Choroid plexus epithelial cell (primary cell): ENCODE measurements around the gene RMP24.

Experiments
- DNase-seq: peaks from one replicate; pipeline ENCODE4 v3.0.0-alpha.2; 2010; ENCODE audit warnings: low read depth
- H3K4me3 ChIP-seq: 2 replicates; pipeline ENCODE4 v1.5.1; 2011; ENCODE audit warnings: low read depth, mild to moderate bottlenecking, control low read depth, low read length, moderate library complexity
- TF ChIP-seq, protein P1 (sequence below): conservative IDR thresholded peaks from 2 replicates; pipeline ENCODE4 v1.5.1; 2011; ENCODE audit warnings: low read depth, mild to moderate bottlenecking, control low read depth, inconsistent platforms, low read length, moderate library complexity

RMP24 gene

DNA sequence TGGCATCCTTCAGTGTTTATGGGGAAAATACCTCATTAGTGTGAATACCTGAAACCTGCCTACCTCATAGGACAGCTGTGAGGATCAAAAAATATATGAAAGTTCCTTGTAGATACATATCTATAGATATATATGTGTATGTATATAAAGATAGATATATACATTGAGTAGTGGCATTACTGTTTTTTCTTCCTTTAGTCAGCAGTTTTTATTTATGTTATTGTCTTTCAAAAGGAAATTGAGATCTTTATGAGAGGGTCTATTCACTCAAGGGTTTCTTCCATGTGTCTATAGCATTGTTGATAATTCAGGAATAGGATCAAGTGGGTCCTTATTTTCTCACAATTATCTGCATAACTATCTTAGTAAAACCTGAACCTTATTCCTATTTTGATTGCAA lies 6.6 kb downstream of the RMP24 start:
- TF ChIP-seq, protein P1, sequence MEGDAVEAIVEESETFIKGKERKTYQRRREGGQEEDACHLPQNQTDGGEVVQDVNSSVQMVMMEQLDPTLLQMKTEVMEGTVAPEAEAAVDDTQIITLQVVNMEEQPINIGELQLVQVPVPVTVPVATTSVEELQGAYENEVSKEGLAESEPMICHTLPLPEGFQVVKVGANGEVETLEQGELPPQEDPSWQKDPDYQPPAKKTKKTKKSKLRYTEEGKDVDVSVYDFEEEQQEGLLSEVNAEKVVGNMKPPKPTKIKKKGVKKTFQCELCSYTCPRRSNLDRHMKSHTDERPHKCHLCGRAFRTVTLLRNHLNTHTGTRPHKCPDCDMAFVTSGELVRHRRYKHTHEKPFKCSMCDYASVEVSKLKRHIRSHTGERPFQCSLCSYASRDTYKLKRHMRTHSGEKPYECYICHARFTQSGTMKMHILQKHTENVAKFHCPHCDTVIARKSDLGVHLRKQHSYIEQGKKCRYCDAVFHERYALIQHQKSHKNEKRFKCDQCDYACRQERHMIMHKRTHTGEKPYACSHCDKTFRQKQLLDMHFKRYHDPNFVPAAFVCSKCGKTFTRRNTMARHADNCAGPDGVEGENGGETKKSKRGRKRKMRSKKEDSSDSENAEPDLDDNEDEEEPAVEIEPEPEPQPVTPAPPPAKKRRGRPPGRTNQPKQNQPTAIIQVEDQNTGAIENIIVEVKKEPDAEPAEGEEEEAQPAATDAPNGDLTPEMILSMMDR = no peak
- no peak overlapping the region for H3K4me3 ChIP-seq
- no peak for DNase-seq

DNA sequence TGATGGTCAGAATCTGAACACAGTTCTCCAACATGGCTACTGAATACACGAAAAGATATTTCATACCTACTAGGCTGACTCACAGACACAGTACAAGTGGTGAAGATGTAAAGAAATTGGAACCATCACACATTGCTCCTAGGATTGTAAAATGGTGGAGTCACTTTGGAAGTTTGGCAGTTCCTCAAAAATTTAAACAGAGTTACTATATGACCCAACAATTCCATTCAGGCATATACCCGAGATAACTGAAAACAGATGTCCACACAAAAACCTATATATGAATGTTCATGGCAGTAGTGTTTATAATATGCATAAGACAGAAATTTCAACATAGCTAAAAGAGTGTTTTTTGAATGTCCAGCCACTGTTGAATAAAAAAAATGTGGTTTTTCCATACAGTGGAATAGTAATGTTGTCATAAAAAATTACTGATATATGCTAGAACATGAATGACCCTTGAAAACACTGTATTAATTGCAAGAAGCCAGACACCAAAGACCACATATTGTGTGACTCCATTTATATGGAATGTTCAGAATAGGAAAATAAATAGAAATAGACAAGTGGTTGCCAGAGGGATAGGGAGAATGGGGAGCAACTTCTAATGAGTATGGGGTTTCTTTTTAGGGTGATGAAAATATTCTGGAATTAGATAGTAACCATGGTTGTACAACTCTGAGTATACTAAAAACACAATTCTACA lies 10.1 kb downstream of the RMP24 start:
- H3K4me3 ChIP-seq = no peak overlapping the region
- TF ChIP-seq, protein P1 = no peak
- DNase-seq = peak; percentile 28

DNA sequence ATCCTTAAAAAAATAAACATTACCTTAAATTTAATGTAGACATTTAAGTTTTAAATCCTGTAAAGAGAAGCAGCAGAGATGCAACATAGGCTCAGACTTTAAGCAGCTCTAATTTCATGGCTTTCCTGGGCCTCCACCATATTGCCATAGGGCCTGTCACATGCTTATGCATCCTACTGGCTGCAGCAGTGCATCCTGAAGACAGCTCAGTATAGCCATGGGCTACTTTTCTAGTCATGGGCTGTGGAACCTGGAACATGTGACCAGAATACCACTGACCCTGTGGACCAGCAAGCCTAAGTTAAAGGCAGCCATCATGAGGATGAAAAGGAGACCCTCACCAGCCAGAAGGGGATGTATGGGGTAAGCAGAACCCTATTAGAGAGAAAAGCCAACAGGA lies 10.7 kb downstream of the RMP24 start:
- TF ChIP-seq, protein P1 = no peak
- no peak for DNase-seq
- H3K4me3 ChIP-seq = no peak overlapping the region

GRCh38 chr18:35983818-35984217 lies 11.3 kb downstream of the RMP24 start:
- DNase-seq = peak; percentile 16
- TF ChIP-seq, protein P1 = no peak
- H3K4me3 ChIP-seq = no peak overlapping the region

- DNase-seq = no peak
- H3K4me3 ChIP-seq = no peak overlapping the region
- TF ChIP-seq, protein P1 = no peak
Observed at GRCh38 chr18:35991696-35992095, 19.2 kb downstream of the RMP24 start.

DNA sequence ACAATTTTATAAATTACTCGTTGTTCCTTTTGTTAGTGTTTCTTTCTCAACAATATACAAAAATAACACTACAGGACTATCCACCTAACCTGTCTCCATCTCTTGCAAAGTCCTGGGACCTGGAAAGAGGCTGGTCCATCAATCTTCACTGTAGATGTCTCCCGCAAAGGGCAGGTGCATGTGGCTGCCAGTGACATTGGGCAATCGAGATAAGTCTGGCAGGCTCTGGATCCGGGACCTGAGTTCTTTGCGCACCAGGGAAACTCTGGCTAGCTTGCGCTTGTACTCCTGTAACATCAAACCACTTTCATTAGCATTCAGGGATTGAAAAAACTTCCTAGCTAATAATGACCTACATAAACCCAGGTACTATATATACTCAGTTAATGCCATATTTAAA lies 20.5 kb downstream of the RMP24 start:
- TF ChIP-seq, protein P1 = no peak
- no peak for DNase-seq
- no peak overlapping the region for H3K4me3 ChIP-seq

DNA sequence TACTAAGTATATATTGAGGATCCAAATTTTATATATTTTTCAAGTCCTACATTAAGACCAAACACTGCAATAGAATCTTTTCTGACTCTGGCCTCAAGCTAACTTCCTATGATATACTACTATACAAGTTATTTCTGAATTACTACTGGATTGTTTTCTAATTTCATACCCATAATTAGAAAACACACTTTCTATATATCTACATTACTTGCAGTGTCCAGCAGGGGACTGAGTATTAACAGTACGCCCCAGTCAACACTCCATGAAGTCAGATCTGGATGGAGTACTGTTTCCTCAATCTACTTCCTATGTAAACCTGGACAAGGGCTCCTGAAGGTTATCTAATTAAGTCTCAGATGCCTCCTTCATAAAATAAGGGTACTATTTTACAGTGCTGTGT lies 26.5 kb downstream of the RMP24 start:
- TF ChIP-seq, protein P1 = peak; percentile 58
- H3K4me3 ChIP-seq = no peak overlapping the region
- peak; percentile 55 for DNase-seq
